IPS DF 4.7 (cell line): ENCODE data around the gene EGF.

Experiments
- DNase-seq: peaks from one replicate; pipeline ENCODE4 v3.0.0-alpha.2; 2013; ENCODE audit warnings: low spot score; ENCODE audit errors: extremely low read depth

The EGF gene

DNA sequence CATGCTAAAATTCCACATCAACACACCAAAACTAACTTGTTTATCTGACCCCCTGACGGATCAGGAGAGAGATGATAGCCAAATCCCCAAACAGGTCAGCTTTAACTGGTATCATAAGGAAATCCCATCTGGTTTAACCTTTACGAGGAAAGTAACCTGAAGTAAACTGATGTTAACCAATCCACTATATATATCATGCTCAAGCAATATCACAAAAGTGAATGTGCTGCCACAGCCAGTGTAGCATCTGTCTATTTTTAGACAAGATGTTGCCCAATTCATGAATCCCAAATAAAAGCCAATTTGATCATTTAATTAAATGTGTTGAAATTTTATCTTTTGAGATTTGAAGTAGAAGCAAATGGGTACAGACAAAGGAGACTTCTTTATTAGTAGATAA, 44.5 kb downstream of the EGF start:
- no peak for DNase-seq

DNA sequence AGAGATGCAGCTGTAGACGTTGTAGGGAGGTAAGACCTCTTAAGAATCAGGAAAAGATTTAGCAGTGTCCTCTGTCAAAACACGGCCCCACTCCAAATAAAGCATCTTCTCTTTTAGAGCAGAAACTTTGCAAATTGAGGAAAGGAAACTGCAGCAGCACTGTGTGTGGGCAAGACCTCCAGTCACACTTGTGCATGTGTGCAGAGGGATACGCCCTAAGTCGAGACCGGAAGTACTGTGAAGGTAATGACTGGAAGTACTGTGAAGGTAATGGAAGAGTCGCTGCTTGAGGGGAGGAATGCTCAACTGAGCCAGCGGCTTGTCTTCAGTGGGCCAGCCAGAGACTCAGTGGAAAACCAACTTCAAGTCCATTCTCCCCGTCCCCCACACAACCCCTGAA, 46.5 kb downstream of the EGF start:
- no peak for DNase-seq

DNA sequence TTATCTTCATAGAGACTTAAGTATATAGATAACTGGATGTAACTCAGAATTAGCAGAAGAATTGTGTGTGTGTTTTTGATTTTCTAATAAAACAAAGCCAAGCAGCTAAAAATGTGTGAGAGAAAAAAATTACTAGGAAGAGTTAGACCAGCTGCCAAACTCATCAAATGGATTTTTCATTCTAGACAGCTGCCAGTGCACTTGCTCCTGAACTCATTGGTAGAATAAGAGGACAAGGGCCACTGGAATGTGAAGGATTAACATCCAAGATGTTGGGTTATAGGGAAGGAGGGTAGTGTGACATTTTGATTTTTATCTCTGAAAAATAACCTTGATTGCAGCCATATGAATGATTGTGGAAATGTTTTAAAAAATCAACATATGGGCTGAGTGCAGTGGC, 49.7 kb downstream of the EGF start:
- DNase-seq, result no peak

DNA sequence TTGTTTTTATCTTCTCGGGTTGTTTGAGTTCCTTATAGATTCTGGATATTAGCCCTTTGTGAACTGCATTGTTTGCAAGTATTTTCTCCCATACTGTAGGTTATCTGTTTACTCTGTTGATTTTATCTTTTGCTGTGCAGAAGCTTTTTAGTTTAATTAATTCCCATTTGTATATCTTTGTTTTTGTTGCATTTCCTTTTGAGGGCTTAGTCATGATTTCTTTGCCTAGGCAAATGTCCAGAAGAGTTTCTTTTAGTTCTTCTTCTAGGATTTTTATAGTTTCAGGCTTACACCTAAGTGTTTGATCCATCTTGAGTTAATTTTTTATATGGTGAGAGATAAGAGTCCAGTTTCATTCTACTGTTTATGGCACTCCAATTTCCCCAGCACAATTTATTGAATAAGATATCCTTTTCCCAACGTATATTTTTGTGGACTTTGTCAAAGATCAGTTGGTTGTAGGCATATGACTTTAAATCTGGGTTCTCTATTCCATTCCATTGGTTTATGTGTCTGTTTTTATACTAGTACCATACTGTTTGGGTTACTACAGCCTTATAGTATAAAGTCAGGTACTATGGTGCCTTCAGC, 54.3 kb downstream of the EGF start:
- DNase-seq, result no peak

DNA sequence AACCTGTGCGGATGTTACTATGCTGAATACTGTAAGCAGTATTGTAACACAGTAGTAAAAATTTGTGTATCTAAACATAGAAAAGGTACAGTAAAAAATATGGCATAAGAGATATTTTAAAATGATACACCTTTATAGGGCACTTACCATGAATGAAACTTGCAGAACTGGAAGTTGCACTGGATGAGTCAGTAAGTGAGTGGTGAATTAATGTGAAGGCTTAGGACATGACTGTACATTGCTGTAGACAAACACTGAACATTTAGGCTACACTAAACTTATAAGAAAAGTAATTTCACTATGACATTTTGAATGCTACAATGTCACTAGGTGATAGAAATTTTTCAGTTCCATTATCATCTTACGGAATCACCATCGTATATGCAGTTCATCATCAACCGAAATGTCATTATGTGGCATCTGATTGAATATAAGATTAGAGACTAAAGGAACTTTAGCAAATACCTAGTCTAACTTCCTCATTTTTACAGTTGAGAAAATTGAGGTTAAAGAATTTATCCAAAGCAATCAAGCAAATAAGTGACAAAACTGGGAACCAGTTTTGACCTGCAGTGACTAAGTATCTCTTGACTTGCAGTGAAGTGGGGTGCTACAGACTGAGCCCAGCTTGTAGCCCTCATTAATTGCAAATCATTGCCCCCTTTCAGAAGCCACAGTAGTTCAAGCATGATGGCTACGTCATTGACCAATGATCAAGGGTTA, 55.3 kb downstream of the EGF start:
- DNase-seq, result no peak

DNA sequence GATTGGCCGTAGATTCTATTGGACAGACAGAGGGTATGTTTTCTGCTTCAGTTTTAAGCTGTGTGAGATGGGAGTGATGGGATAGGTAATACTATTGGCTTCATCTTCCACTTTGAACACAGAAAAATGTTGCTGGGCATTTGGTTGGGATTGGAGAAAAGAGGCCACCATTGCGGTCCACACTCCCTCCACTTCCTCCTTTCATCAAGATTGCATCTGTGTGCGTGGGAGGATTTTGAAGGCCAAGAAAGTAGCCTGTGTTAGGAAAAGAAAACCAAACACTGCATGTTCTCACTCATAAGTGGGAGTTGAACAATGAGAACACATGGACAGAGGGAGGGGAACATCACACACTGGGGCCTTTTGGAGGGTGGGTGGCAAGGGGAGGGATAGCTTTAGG, 56.4 kb downstream of the EGF start:
- no peak for DNase-seq

DNA sequence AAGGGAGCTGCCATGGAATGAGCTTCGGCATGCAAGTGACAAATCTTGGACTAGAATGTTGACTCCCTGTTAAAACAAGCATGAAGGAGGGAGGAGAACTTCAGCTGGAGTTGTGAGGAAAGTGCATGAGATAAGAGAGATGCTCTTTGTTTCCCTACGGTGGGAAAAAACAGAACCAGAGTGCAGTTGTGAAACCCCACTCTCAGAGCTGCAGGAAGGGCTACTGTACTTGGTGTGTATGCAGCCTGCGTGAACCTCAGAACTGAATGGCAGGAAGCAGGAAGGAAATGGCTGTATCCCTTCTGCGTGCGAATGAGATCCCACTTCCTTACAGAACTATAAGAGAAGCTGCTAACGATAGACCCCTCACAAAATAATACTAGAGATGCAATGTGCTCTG, 57.2 kb downstream of the EGF start:
- DNase-seq, result no peak

DNA sequence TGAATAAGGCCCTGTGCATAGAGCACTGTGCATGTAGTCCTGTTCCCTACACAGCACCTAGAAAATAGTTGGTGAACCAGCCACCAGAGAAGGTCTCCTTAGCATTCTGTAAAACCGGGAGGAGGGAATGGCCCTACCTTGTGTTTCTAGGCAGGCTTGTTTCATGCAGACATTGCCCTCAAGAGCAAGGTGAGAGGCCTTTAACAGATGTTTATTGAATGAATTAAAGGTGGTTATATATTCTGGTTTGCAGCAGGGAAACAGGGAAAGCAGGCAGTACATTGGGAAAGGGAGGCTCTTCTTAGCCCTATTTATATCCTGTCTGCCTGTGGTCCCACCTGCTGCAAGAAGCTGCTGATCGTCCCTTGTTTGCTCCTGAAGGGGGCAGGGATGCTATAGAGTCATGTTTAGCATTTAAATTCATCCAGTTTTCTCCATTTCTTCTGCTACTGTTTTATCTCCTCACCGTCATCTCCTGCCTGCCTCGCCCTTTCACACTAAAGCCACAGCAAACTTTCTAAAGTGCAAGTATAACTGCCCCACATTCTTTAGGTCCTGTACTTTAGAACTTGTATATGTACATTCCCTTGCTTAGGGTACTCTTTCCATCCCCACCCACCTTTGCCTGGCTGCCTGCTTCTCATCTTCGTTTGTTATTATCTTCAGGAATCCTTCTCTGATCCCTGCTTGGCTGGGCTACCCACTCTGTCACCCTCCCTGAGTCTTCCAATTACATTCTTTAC, 60.3 kb downstream of the EGF start:
- no peak for DNase-seq

DNA sequence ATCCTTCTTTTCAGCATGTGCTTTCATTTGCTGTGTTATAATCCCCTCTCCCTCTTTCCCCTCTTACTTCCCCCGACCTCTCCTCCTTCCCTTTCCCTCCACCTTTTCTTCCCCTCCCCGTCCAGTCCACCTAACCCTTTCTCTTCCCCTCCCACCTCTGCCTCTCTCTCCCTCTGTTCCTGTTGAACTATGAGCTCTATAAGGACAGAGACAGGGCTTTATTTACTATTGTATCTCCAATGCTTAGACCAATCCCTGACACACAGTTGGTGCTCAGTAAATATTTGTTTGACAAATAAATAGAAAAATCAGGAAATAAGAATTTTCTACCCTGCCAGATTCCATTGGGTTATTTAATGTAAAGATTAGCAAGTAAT, 60.8 kb downstream of the EGF start:
- DNase-seq, result no peak

DNA sequence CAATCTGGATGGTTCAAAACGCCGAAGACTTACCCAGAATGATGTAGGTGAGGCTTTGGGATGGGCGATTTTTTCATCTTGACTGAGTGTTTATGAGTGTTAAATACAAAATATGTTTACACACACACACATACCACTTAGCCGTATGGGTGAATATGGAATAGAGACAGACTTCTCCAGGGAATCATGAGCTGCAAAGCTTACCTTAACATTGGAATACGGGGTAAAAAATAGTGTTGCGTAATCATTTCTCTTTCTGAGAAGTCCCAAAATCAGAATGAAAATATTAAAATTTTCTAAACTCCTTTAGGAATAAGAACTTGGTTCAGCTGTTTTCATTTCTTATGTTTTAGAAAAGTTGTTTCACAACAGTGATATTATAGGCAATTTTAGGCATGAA, 63.5 kb downstream of the EGF start:
- no peak for DNase-seq

DNA sequence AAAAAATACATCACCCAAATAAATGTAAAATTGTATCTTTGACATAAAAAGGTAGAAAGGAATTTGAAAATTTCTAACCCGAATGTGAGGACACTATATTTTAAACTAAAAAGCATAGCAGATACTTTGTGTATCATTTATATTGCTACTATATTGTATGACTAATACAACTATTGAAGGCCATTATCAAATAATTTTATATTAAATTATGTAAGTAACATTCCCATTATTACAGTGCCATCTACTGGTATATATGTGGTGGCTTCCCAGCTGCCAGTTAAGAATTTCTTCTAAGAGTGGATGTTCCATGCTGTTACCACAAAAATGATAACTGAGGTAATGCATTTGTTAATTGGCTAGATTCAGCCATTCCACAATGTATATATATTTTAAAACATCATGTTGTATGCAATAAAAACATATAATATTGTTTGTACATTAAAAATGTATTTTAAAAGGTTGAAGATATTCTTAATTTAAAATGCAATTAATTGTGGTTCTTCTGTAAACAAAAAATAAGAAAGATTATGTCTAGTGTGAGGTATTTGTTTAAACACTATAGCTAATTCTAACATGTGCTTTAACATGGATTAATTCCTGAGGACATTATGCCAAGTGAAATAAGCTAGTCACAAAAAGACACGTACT, 65.3 kb downstream of the EGF start:
- no peak for DNase-seq

DNA sequence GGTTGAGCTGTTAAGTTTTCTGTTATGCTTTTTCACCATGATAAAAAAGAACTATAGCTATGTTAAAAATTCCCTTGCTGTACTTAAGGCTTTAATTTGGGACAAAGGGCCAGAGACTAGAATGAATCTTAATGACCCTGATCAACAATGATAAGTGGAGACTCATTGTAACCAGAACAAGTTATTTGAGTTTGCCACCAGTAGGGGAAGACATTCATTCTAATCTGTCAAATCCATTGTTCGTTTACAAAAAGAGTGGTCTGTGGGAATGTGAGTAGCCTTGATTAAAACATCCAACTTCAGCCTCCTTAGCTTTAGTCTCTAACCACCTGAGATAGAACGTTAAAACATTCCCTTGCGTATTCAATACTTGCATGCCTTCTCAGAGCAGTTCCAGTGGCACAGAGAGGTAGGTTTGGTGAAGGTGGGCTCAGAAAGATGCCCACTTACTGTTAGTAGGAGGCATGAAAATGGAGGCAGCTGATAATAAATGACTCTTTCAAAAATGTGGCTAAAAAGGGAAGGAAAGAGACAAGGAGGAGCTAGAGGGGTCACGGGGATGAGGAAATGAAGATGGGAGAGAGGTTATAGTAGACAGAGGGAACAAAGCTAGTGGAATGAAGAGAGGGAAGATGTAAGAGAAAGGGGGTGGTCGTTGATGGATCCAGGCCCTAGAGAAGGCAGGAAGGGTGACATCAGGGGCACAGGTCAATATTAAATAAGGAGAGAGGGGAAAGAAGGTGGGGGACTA, 66.2 kb downstream of the EGF start:
- DNase-seq, result no peak

DNA sequence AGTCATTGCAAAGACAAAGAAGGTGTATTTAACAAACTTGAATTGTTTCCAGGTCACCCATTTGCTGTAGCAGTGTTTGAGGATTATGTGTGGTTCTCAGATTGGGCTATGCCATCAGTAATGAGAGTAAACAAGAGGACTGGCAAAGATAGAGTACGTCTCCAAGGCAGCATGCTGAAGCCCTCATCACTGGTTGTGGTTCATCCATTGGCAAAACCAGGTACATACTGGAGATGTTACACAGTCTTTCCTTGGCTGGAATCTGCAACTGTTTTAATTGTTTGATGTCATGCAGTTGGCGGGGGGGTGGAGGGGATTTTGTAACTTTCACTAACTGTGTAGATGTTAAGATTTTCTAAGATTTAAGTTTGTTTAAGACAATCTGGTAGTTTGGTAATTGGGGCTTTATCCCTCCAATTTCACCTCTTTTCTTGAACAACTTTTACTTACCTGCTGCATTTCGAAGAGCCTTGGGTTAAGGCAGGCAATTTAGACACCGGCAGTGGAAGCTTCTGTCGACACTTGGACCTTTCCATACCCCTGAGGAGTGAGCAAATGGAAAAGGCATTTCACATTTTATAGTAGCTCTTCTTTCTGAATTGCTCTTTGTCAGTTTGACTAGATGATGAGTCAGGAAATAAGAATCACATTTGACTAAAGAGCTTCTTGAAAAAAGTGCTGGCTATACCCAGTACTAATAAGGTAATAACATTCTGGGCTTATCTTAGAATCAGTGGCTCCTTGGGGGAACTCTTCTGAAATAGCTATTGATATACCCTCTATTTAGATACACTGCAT, 67.4 kb downstream of the EGF start:
- no peak for DNase-seq

DNA sequence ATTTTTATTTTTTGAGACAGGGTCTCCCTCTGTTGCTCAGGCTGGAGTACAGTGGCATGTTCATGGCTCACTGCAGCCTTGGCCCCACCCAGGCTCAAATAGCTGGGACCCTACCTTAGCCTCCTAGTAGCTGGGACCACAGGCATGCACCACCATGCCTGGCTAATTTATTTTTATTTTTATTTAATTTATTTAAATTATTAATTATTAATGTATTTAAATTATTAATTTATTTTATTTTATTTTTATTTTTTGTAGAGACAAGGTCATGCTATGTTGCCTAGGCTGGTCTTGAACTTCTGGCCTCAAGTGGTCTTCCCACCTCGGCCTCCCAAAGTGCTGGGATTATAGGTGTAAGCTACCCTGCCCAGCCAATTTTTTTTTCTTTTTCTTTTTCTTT, 69.3 kb downstream of the EGF start:
- no peak for DNase-seq

DNA sequence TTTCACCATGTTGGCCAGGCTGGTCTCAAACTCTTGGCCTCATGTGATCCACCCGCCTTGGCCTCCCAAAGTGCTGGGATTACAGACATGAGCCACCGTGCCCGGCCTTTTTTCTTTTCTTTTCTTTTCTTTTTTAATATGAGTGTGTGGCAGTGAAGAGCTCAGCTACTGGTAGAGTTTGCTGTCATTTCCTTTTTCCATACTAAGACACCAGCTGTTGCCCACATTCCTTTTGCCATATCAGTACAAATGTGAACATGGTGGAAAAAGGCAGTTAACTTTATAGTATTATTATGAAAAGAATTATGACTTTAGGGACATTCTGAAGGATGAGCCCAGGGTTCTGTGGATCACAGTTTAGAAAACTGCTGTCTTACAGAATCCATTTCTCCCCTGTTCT, 69.8 kb downstream of the EGF start:
- no peak for DNase-seq

DNA sequence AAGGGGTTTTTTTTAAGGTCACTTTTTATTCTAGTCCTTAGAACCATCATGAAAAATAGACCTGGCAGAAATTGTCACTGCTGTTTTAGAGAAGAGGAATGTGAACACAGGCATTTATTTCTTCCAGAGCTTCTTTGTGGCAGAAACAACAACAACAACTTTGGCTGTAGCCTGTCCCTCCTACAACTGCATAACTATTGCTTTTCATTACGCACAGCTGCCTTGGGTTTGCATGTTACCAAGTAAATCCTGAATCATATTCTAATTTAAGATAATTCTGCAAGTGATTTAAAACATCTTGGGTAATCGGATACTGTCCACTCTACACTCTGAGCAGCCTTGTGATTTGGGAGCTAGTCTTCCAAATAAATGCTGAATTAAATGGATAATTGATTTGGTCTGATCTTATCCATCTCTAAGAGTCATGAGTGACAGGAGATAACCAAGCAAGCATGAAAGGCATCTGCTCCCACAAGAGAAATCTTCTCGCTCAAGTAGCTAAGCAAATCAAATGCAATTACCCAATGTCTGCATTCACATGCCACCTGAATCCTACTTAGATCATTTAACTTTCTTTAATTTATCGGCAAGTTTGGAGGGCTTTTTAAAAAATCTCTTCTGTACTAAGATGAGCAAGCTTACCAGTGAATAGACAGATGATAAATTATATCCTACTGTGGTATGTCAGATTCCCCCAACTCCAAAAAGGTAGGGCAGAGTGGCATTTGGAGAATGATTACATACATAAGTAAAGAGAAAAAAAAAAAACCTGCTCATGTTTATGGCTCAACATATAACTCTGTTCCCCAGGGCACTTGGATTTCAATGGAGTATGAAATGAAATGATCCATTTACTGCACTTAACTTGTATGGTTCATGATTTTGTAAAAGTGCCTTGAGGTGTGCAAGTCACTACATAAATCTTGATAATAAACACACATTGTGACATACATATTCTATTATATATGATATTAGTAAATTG, 73.6 kb downstream of the EGF start:
- no peak for DNase-seq

DNA sequence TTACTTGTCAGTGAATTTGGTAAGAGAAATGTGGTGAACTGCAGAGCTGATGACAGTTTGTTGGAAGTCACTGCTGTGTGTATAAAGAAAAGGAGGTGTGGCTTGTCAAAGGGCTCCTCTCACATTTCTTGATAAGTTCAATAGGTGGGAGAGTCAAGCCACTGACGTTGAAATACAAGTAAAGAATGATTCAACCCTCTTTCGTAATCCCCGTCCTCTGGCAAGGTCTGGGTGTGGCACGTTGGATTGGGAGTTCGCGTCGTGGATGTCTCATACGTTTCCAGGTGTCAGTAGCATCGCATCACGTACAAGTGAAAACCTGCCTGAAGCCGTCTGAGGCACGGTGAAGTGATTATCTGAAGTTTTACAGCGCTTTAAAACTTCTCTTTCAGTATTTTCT, 76.4 kb downstream of the EGF start:
- no peak for DNase-seq

DNA sequence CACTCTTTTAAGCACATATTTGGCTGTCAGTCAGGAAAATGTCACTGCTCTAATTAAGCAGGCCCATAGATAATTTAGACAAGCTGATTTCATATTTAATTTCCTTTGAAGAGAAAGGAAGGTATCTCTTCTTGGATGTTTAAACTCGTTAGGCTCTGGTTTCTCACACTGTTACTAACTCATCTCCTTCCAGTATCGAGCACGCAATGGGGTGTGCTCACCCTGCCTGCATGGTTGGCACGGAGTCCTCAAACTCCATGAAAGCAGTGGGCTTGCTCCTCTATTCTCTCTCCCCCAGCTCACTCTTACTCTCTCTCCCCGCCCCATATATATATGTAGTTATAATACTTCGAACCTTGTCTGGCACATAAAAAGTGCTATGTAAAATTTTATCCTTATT, 76.9 kb downstream of the EGF start:
- DNase-seq, result no peak
